ENCODE data around the gene GHRHR.

Gene GHRHR

GRCh38 chr7:31028417-31028992, 64.8 kb downstream of the GHRHR start:
- no peak for ATAC-seq (ENCODE audit: insufficient read depth, low read depth)
- Histone ChIP-seq H3K27me3 (ENCODE audit: insufficient read depth, low read length, poor library complexity) (peaks cover 11% of the 10 kb centered on the region), H3K79me2 (ENCODE audit: insufficient read depth, low read length) (no peaks in the 10 kb centered on the region), H3K4me1 (ENCODE audit: insufficient read depth, low read length) (peaks cover 7% of the 10 kb centered on the region; the same call in 1 of the 2 replicates), H3K9me3 (ENCODE audit: insufficient read depth, low read length, severe bottlenecking) (no peaks in the 10 kb centered on the region), H3K4me3 (ENCODE audit: low read depth in 1 of 2, low read length in 2 of 2) (no peak overlapping the region), H3K4me2 (ENCODE audit: insufficient read depth, low read length) (no peak overlapping the region), H3K36me3 (ENCODE audit: insufficient read depth, low read length) (no peaks in the 10 kb centered on the region), H3K27ac (ENCODE audit: low read length) (no peak overlapping the region), H3K9ac (ENCODE audit: low read depth, low read length) (no peak overlapping the region), H2AFZ (ENCODE audit: low read depth, low read length) (no peak overlapping the region), H4K20me1 (ENCODE audit: insufficient read depth, low read length) (no peaks in the 10 kb centered on the region)
- no peak for DNase-seq
- TF ChIP-seq CTCF (IDR thresholded peaks at IDR 0.05; ENCODE audit: borderline replicate concordance, extremely low read depth, low read length, poor library complexity, severe bottlenecking) = no peak
